ENCODE results near the gene MBD2. TPM values are rescaled to one million over a fixed set of nuclear protein-coding genes. Genes with fewer than 3 reads are reported as not detected.
"Not testable (repeated sequence)": the region's sequence is repeated elsewhere in the genome, so short reads cannot be mapped to it uniquely, and the experiment has no call there.

The MBD2 gene
- total RNA-seq, 1 donor from 2014 or later = 45.1 TPM

DNA sequence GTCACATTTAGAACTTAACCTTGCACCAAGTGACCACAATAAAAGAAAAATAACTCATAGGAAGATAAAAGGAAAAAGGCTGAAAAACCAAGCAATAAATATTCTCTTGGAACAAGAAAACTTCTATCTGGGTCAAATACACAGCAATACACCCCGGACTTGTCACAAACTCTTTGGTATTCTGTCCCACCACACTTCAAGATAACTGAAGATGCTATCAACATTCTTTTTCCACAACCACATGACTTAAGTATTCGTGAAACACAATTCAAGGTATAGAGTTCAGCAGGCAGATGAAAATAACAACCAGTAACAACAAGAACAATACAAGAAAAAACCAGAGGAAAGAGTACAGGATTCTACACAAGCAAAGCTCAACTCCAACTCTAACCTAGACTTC is 18.0 kb downstream of the MBD2 start:
- ATAC-seq (no peak), DNase-seq (ENCODE audit: missing footprints) (no peak)
- intact Hi-C loops (cut with DNase I) = no loop called here

DNA sequence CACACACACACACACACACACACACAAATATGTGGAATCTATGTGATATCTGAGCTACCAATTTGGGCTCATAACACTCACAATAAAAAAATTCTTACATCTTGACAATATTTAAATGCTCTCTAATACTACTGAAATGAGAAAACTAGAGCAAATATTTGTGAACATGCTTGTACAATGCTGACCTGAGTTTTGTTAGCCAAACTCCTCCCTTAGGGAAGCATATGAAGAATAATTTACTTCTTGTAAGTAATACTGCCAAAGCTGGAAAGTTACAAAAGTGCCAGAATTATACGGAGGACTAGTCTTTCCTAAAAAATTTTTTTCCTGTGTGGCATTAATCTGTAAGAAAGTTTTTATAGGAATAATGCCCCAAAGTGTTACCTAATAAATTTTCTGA is 18.5 kb downstream of the MBD2 start:
- DNase-seq (ENCODE audit: missing footprints) = no peak
- ATAC-seq = no peak

DNA sequence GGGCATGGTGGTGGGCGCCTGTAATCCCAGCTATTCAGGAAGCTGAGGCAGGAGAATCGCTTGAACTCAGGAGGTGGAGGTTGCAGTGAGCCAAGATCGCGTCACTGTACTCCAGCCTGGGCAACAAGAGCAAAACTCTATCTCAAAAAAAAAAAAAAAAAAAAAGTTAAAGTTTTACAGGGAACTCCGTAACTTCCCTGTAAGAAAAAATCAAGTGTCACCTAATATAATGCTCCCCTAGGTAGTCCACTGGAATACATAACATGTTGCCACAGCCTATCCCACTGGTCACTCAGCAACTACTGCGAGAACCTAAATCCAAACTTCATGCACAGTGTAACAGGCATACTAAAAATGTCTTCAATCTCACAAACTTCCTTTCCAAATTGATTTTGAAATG is 19.0 kb downstream of the MBD2 start:
- DNase-seq (ENCODE audit: missing footprints); ATAC-seq; intact Hi-C loops (cut with DNase I): not testable (repeated sequence)

More for the DNA sequence above, 18.5 kb downstream of the MBD2 start:
- intact Hi-C loops (cut with DNase I) = no loop called here

DNA sequence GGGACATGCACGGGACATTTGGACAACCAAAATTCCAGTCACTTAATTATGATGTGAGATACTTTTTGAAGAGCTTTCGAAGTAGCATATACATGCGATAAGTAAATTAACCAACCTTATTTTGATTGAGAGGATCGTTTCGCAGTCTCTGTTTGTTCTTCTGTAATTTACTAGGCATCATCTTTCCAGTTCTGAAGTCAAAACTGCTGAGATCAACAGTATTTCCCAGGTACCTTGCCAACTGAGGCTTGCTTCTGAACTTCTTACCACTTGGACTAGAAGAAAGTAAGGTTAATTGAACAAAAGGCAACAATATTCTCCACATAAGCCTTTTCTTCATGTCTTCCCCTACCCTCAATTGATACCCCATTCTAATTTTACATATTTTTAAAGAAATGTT is 19.6 kb downstream of the MBD2 start:
- ATAC-seq = no peak
- intact Hi-C loops (cut with DNase I) = no loop called here
- DNase-seq (ENCODE audit: missing footprints) = no peak

DNA sequence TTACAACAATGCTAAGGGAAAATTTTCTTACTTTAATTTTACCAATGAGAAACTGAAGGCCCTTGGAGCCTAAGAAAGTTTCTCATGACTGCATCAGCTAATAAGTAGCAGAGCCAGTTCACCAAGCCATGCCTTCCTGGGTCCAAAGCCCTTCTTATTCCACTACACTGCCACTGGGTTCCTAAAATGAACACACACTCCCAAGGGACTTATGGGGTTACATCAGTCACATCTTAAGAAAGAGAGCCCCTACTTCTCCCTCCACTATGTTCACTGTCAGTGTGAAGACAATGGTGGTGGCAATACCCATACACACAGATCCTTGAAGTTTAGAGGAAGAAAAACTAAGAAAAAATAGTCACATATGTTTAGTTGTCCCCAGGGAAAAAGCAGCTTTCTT is 20.6 kb downstream of the MBD2 start:
- intact Hi-C loops (cut with DNase I) = no loop called here
- ATAC-seq = no peak
- DNase-seq (ENCODE audit: missing footprints) = no peak

DNA sequence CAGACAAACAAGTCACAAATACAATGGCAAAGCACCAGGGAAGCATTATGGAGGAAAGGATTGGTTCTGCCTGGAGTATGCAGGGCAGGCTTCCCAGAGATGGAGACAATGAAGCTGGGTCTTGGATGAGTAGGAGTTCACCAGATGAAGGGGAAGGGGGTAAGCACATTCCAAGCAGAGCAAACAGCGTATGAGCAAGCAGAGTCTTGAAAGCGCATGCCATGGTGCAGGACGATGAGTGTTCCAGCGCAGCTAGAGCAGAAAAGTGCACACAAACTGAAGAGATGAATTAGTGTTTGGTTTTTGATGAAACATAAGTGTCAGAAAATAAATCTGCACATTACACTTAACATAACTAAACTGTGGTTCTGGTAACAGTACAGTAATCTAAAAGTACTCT is 21.6 kb downstream of the MBD2 start:
- ATAC-seq (no peak), DNase-seq (ENCODE audit: missing footprints) (no peak)
- intact Hi-C loops (cut with DNase I) = no loop called here

DNA sequence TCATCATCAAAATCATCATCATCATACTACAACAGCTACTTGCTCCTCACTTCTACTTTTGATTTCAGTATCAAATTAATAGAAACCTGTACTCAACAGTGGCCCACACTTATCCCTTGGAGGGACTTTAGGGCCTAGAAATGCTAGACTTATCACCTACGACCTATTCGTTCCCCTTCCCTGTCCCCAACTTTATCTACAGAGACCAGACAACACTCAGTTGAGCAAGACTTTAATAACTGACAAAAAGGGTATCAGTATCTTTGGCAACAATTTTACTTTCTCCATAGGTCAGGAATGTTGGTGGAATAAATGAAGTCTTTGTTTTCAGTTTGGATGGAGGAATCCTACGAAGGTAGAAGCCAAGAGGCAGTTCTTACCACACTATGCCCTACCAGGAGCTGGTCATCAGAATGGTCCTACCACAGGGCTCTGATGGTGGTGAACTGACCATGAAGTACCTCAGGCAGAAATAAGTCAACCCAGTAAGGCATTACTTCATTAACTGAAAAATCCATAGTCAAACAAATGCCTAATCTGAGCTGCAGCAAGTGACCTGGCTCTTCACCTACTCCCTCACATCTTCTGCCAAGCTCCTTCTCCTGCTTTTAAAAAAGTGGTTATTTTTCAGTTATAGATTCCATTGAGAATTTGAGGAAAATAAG is 26.6 kb downstream of the MBD2 start:
- intact Hi-C loops (cut with DNase I) = no loop called here
- no peak for ATAC-seq
- no peak for DNase-seq (ENCODE audit: missing footprints)

DNA sequence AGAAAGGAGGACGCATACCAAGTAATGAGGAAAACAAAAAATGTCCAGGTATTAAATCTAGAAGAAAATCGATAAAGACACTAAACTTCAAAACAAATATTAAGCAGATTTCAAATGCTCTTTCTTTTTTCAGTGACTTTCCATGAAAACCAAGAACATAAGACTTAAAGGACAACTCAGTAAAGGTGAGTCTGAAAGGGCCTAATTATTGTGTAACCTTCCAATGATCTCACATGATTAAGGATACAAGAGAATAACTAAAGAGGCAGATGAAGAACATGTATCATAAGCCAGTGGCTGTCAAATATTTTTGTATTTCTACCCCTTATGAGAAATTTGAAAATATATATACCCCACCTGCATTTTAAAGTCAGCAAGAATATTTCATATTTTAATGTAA is 30.7 kb downstream of the MBD2 start:
- intact Hi-C loops (cut with DNase I) = no loop called here
- DNase-seq (ENCODE audit: missing footprints) = no peak

DNA sequence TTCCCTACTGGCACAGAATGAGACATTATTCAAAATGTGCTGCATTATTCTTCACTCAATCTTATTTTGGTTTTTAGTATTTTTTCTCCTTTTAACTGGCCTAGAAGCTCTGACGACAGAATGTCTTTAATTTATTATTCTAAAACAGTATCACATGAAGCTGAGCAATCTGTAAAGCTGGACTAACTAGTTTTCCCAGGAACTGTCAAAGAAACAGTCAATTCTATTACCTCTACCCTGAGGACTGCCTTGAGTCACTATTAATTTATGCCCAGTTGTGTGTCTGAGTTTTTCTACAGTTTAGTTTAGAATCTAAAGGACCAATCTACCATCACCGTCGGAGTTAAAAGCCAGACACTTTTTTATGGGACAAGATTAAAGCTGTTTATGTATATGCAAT is 31.6 kb downstream of the MBD2 start:
- no peak for ATAC-seq
- DNase-seq (ENCODE audit: missing footprints) = no peak
- intact Hi-C loops (cut with DNase I) = no loop called here

More for the DNA sequence above, 30.7 kb downstream of the MBD2 start:
- no peak for ATAC-seq

DNA sequence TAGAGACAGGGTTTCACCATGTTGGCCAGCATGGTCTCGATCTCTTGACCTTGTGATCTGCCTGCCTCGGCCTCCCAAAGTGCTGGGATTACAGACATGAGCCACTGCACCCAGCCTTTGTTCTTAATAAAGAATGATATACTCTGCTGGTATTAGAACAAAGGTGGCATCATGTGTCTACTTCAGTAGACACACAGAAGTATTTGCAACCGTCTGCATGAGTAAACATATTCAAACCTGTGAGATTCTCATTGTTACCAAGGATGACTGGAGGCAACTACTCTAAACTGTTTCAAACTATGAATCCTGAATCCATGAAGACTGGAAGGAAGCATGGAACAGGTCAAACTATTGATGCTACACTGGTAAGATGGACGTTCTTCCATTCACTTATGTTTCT is 32.1 kb downstream of the MBD2 start:
- DNase-seq (ENCODE audit: missing footprints) (no peak), ATAC-seq (no peak)
- intact Hi-C loops (cut with DNase I) = no loop called here

DNA sequence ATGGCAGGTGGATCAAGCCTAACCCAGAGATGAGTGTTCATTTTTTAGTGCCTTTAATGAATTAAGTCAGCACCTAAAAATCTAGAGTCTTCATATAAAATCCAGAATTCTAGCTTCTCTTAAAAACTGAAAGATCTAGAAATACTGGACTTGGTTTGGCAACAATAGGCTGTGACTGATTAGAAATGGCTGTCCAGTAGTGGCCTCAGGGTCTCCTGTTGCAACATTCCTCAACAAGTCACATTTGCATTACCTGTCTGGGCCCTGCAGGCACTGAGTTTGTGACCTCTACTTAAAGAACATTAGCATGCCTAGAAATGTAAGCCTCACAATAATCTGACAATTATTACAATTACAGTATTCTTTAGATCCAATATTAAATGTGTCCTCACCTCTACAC is 33.1 kb downstream of the MBD2 start:
- no peak for DNase-seq (ENCODE audit: missing footprints)
- ATAC-seq = no peak
- intact Hi-C loops (cut with DNase I) = no loop called here

DNA sequence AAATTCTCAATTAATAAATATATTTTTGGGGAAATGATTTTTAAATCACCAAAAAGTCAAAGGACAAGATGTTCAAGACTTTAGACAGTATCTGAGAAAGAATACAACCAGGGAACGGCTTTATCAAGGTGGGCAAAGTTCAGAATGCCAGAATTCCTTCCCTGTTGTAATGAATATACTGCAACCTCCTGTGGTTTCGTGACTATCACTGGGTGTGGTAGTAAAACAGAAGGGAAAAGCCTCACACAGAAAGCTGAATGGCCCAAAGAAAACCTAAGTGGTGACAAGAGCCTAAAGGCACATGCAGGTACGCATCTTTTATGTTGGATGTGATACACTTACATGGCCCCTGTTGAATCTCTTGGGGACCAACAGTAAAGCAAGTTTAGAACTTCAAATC is 37.1 kb downstream of the MBD2 start:
- DNase-seq (ENCODE audit: missing footprints) (no peak), ATAC-seq (no peak)
- intact Hi-C loops (cut with DNase I) = no loop called here

DNA sequence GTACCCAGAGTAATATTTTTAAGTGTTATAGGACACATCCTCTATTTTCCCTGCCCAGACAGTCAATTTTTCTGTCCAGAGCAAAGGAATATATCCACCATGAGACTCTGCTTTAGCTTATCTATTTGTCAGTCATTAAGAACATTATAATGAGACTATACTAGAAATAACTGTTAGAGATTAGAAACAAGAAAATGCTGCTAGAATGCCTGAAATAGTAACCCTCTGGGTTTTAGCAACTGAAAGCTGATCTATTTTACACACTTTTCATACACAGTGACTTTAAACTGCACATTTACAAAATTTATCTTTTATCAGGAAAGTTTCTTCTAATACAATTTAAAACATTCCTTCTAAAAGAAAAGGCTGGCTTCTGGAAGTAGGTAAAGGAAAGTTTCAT is 39.6 kb downstream of the MBD2 start:
- intact Hi-C loops (cut with DNase I) = no loop called here
- DNase-seq (ENCODE audit: missing footprints) = no peak
- no peak for ATAC-seq

DNA sequence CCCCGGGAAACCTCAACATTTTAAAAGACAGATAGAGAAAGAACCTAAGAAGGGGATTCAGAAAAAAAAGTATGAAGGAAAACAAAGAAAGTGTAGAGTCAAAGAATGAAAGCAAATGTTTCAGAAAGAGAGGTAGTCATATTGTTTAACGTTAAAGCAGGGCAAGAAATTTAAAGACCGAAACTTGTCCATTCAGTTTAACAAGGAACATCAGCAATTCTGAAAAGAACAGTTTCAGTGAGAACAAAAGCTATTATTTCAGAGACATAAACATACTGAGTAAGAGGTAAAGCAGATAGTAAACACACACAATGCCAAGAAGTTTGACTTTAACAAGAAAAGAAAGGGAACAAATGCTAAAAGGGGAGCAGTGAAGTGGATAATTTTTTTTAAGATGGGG is 41.1 kb downstream of the MBD2 start:
- ATAC-seq (no peak), DNase-seq (ENCODE audit: missing footprints) (no peak)
- intact Hi-C loops (cut with DNase I) = no loop called here

DNA sequence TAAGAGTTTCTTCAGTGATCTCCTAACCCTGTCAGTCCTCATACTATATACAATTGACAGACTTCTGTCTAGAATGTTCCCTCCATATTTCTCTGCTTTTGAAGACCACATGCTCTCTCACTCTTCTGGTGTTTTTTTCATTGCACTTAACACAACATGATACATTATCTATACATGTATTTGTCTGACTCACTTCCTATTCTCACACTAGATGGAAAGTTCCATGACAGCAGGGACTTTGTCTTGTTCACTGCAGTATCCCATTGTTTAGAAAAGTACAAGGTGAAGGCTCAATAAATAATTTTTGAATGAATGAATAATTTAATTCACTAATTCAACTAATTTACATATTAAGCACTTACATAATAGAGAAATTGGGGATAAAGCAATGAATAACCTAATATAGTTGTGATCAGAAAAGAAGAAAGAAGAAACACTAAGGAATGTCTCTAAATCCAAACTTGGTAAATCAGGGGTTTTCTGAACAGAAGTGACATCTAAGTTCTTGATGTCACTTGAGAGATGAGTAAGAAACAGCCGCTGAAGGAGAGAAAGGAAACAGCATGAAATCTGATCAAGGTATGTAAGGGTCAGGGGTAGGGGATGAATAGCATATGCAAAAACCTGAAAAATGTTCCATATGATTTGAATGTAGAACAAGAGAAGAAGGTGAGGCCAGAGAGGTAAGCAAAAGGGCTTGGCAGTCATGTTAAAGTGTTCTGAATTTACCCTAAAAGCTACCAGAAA is 42.4 kb downstream of the MBD2 start:
- intact Hi-C loops (cut with DNase I) = no loop called here
- ATAC-seq (no peak), DNase-seq (ENCODE audit: missing footprints) (no peak)

DNA sequence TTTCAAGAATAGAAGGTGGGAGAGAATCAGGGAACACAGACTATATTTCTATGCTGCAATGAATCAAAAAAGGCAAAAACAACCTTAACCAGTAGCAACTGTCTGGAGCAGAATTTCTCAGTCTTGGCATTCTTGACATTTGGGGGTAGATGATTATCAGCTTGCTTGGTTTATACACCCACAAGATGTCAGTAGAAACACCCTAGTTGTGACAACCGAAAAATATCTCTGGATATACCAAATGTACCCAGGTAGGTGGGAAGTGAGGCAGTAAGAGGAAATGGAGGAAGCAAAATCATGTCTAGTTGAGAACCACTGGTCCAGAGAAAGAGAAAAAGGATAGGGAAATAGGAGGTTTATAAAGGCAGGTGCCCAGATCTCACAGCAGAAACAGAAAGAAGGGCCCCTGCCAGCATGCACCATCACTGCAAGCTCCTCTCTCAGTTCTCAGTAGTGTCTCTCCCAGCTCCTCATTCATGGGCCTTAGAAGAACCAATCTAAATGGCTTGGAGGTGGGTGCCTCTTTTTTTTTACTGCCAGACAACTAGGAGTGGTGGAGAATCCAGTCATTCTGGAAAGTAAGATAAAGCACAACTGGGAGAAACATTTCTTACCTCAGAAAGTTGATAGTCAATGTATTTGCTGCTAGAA is 50.4 kb downstream of the MBD2 start:
- DNase-seq (ENCODE audit: missing footprints) = no peak
- intact Hi-C loops (cut with DNase I) = no loop called here
- no peak for ATAC-seq

DNA sequence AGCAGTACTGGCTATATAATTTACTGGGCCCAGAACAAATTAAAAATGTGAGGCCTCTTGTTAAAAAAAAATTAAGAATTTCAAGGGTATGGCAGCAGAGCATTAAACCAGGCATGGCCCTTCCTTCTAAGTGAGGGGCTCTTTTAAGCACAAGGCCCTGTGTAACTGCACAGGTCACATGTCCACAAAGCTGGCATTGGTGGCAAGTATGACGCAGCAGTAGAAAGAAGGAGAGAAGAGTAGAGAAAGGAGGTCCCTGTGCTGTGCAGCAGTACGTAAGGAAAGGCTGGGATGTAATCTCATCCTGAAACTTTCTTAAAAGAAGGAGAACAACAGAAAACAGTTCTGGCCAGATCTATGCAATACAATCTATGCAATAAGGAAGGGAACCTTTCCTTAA is 51.2 kb downstream of the MBD2 start:
- DNase-seq (ENCODE audit: missing footprints) (no peak), ATAC-seq (no peak)
- intact Hi-C loops (cut with DNase I) = no loop called here

DNA sequence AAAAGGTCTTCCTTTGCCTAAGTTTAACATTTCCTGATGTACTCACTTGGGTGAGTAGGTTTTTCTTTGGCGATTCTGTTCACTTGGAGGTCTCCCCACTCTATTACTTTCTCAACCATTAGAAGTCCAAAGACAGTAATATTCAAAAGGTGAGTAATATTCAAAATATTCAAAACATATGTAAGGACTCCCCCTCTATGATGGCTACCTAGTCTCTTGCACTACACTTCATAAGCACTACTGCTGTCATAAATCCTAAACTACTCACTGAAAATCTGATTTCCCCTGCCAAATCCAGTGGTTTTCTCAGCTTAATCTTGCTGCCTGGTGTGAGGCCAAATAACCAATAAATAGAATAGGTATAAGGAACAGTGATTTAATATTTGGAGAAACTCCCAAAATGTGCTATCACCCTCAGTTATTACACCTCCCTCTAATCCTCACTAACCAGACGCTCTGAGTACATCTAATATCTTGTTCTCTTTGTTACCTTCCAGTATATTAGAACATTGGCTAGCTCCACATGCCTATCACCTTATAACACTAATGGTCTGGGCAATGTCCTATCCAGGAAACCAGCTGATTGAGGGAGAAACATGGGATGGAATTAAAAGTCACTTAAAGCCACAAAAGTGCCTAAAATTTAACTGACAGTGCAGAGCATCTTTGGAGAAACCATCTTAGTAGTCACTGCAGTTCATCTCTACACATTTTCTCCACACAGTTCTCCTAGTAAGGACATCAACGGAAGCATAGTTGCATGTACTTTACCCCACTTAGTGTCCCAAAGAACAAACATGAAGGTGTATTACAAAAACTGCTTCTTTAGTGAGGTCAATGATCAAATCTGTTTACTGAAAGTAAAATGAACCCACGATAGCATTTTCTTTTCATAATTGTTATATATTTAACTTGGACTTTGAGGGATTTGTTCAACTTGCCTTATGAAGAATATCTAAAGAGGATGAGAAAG is 54.8 kb downstream of the MBD2 start:
- DNase-seq (ENCODE audit: missing footprints) (no peak), ATAC-seq (no peak)
- intact Hi-C loops (cut with DNase I) = loop anchor here (5.0 kb wide), 1 partner anchor 53 kb away; the partner anchor contains the start of gene MBD2

DNA sequence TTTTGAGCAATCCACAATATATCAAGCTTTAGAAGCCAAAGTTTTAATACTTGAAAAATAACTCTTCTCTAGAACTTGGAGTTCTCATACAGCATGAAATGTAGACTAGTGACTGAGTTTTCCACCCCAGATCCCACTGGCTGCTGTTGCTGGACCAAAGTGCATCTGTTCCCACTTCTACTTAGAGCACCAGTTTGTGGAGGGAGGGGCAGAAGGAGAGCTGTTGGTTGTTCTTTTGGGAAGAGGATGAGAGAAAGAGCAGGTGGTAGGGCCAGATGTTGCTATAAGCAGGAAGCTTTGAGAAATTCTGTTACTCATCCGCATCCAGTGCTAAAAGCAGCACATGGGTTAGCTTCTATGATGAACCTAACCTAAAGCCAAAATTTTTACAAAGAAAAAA is 59.0 kb downstream of the MBD2 start:
- DNase-seq (ENCODE audit: missing footprints) (no peak), ATAC-seq (no peak)
- intact Hi-C loops (cut with DNase I) = loop anchor here (5.0 kb wide), 1 partner anchor 57 kb away; the partner anchor contains the start of gene MBD2
